ENCODE results near the gene KIF26B.

The KIF26B gene

GRCh38 chr1:245172829-245173228 lies 18.0 kb downstream of the KIF26B start:
- no peak for DNase-seq (ENCODE audit: low read depth)

DNA sequence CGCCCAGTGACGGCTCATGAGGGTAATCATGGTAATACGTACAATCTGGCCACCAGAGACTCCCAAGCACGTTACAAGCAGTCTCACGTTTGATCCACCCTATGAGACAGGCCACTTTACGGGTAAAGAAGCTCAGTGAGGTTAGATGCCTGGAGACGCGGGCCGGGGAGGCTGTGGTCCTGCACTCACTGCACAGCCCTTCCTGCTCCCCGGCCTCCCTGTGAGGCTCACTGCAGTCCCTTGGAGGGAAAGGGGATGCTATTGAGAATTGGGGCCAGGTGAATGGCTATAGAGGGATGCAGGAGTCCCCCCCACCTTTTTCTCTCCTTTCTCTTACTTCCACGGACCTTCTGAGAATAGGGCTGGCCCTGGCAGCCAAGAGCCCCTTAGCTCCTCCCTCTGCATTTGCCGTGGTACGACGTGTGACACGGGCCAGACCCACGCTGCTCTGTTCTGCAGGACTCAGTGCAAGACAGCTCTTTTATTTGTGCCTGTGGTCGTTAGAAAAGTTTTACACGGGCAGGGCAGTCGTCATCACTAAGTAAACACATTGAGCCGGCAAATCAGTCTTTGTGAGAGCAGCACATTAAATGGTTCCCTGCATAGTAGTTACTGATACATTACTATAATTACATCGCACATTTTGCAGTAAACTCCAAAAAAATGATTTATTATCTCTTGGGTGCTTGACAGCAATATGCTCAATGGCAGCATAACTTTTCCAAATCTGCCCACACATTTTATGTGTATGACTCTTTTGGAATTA lies 18.8 kb downstream of the KIF26B start:
- DNase-seq (ENCODE audit: low read depth): no peak

DNA sequence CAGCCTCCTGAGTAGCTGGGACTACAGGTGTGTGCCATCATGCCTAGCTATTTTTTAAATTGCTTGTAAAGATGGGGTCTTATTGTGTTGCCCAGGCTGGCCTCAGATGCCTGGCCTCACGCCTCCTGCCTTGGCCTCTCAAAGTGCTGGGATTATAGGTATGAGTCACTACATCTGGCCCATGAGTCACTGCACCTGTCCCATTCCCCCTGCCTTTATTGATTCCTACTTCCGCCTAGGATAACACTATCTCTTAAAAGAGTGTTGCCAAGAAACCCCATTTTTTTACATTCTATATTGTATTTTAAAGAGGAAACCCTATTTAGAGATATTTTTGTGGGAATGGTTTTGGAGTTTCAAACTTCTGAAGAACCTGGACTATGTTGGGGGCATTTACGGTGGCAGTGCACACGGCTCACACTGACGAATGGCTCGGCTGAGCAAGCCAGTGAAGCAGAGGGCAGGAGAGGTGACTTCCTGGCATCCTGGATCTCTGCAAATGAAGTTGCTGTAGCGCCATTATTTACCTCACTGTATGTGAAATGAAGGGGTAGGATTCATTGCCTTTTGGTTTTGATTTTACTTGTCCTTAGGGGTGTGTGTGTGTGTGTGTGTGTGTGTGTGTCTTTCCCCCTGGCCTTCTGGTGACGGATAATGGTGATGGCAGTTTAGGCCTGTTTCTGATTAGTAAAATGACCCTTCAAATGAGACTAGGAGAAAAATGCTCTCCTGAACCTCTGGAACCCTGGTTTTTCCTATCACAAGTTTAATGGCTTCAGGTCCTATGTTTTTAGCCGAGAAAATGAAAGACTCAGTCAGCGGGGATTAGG lies 22.5 kb downstream of the KIF26B start:
- DNase-seq (ENCODE audit: low read depth): no peak

DNA sequence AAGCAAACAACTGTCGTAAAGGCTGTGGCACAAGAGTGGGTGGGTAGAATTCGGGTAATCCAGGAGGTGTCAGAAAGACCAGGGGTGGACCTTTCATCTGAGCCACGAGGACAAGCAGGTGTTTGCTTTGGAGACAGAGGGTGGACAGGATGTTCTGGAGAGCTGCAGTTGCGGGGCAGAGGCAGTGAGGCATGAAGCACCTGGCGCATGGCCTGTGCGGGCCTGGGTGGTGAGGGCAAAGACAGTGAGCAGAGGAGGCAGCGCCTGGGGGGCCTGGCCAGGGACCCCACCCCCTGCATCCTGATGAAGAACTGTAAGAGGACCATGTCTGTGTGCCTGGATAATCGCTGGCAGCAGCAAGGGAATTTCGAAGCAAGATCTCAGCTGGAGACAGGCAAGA lies 24.9 kb downstream of the KIF26B start:
- no peak for DNase-seq (ENCODE audit: low read depth)

GRCh38 chr1:245180496-245181157 lies 25.8 kb downstream of the KIF26B start:
- DNase-seq (ENCODE audit: low read depth): no peak

GRCh38 chr1:245181158-245181517 lies 26.4 kb downstream of the KIF26B start:
- no peak for DNase-seq (ENCODE audit: low read depth)

GRCh38 chr1:245182028-245182427 lies 27.2 kb downstream of the KIF26B start:
- DNase-seq (ENCODE audit: low read depth): no peak

- DNase-seq (ENCODE audit: low read depth): no peak
Measured at GRCh38 chr1:245183429-245183828, 28.6 kb downstream of the KIF26B start.

GRCh38 chr1:245184779-245185178 lies 30.0 kb downstream of the KIF26B start:
- DNase-seq (ENCODE audit: low read depth): no peak

- DNase-seq (ENCODE audit: low read depth): no peak
Measured at GRCh38 chr1:245188403-245188802, 33.6 kb downstream of the KIF26B start.

DNA sequence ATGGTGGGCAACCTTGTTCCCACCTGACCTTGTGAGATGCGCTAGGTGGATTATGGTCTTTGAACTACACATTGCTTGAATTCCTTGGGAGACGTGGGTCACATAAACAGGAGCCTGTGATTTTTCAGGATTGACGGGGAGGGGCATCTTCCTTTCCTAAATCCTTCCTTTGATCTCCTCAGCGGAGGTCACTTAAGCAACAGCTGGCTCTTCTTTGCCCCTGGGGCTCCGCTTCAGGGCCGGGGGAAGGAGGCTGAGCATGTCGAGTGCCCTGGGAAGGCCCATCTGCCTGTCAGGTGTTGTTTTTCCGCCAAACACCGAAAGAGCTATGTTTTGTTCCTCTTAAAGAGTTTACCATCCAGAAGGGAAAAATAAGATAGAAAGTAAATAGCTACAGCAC lies 40.6 kb downstream of the KIF26B start:
- DNase-seq (ENCODE audit: low read depth): no peak

- no peak for DNase-seq (ENCODE audit: low read depth)
Measured at GRCh38 chr1:245197121-245197520, 42.3 kb downstream of the KIF26B start.

DNA sequence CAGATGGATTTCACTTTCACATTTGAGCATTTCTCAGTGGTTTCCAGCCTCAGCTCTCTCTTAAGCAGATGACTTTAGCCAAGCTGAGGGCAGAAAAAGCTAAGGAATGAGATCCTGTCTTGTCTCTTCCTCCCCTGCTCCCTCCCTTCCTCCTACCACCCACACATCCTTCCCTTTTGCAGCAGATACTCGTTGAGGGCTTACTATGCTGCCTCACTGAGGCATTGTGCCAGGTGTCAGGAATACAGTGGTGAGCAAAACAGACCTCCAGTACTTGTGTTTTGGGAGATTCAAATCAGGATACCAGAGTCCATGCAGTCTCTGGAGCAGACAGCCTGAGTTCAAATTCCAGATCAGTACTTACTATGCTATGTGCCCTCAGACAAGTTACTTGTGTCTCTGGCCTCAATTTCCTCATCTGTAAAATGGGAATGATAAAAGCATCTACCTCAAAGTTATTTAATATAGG lies 43.2 kb downstream of the KIF26B start:
- no peak for DNase-seq (ENCODE audit: low read depth)

GRCh38 chr1:245198748-245199516 lies 44.1 kb downstream of the KIF26B start:
- no peak for DNase-seq (ENCODE audit: low read depth)

DNA sequence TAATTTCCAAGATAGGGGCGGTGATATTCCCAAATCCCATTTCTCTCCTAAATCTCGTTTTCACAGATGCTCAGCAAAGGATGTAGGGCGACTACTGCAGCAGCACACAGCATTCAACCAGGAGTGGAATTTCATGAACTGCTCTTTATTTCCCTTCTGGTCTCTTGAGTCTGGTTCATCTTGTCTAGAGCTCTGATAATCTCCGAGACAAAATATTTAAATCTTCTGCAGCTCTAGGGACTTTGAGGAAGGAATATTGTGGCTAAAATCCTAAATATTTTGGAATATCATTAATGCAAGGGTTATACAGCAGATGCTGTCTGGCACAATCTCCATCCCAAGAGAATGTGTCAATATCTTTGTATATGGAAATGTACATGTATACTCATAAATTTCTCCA lies 45.4 kb downstream of the KIF26B start:
- DNase-seq (ENCODE audit: low read depth): no peak

GRCh38 chr1:245201201-245201600 lies 46.4 kb downstream of the KIF26B start:
- no peak for DNase-seq (ENCODE audit: low read depth)

GRCh38 chr1:245201827-245202226 lies 47.0 kb downstream of the KIF26B start:
- no peak for DNase-seq (ENCODE audit: low read depth)

DNA sequence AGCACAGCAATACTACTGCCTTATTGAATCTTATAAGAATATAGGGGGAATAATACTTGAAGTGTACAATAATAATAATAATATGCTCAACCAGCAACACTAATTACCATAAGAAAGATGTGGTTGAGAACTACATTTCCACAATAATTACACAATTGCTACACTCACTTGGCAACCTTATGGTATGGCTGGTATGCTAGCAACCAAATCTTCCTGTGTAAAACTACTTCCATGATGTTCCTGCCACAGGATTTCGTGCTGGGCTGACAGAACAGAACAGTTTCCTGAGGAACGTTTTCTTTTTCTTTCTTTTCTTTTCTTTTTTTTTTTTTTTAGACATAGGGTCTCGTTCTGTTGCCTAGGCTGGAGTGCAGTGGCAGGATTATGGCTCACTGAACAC lies 50.6 kb downstream of the KIF26B start:
- no peak for DNase-seq (ENCODE audit: low read depth)

GRCh38 chr1:245205864-245206263 lies 51.1 kb downstream of the KIF26B start:
- no peak for DNase-seq (ENCODE audit: low read depth)

DNA sequence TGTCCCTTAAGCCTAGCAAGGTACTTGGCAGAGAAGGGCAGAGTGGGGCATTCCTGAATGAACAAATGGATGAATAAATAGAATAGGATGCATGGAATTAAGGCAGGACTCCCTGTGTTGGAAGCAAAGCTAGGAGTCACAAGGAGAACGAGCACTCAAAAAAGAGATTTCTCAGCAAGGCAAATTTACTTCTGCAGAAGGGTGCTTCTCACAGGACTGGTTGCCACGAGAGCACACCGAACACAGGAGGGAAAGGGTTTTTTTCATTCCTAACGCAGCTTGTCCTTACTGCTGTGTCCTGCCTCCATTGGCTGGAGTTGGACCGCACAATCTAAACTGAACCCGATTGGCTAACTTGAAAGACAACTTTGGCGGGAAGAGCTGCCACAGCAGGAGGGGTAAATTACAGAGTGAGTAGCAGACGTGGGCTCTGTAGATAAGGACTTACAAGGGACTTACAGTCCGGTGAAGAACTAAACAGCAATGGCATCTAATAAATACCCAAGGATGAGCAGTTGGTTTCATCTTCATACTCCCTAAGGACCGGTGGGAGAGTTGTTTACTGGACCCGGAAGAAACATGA lies 52.4 kb downstream of the KIF26B start:
- DNase-seq (ENCODE audit: low read depth): no peak

DNA sequence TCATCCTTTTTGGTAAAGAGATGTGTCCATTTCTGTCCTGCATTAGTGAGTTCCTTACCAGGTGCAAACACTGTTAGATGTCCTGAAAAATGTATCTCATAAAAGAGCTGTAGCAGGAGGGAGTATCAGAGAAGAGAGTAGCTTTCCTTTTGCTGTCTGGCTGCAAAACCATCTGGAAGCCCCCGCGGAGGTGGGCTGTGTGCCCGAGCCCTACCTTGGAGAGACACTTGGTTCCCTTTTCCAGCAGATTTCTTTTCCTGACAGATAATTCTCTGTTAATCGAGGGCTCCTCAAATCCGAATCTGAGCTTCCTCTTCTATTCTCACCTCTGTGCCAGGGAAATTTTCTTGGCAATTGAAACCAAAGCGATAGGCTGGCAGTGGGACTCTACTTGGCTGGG lies 53.0 kb downstream of the KIF26B start:
- DNase-seq (ENCODE audit: low read depth): no peak
